Measurements from ENCODE around the gene TRIB2. TPM values are rescaled to one million over a fixed set of nuclear protein-coding genes. Genes with fewer than 3 reads are reported as not detected.

The TRIB2 gene
- polyA plus RNA-seq, 2 donors: 10.0 to 10.6 TPM

DNA sequence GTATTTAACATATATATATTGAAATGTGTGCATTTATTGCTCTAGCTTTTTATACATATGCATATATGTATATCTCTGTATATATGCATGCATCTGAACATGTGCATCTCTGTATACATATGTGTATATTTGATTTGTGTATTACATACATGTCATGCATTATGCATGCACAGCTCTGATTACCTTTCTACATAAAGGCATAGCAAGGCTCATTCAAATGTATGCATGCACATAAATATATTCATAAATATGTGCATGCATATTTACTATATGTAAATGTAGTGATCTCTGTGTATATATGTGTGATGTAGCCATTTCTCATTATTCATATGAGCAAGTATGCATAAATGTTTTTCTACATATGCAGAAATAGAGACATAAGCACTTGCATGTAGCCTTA lies 64.6 kb downstream of the TRIB2 start:
- H3K4me3 ChIP-seq (ENCODE audit: low read depth in 1 of 2, low read length in 2 of 2): no peak overlapping the region

DNA sequence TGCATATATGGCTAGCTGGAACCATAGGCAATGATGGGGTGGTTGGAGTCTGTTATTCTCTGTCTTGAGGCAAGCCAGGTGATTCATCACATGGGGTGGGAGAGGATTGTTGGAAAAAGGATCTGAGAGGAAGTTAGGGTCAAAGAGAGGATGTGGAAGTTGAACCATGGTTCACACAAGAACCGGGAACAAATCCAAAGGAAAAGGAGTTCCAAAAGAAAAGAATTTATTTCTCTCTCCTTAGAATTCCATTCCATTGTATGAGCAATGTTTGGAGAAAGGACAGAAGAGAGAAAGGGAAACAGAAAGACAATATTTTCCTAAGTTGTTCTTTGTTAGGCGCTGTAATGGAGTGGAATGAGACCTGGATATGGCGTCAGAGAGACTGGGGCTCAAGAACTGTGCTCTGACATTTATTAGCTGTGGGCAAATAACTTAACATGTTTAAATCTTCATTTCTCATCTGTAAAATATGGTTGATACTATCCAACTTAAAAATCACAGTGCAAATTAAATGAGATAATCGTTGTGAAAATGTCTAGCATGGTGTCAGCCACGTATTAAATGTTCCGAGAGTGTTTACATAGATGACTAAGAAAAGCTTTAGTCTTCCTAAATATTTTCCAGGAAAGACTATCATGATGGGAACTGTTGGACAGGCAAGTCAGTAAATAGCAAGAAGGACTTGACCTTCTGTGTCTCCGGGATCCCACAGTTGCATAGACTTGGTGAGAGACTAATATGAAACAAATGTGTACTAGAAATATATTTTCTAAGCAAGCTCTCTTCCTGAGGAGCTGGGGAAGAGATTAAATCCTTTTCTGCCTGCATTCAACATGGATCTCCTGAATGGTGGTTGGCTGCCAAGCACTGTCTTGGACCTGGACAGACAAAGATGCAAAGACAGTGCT lies 71.4 kb downstream of the TRIB2 start:
- H3K27ac ChIP-seq (ENCODE audit: low read depth in 2 of 2, low read length in 1 of 2): no peak overlapping the region
- no peaks in the 10 kb centered on the region for H3K27me3 ChIP-seq (ENCODE audit: control insufficient read depth in 1 of 2, insufficient read depth in 2 of 2, low read length in 2 of 2)
- H3K4me3 ChIP-seq (ENCODE audit: low read depth in 1 of 2, low read length in 2 of 2): no peak overlapping the region
- no peaks in the 10 kb centered on the region for H3K9me3 ChIP-seq (ENCODE audit: control insufficient read depth in 2 of 2, insufficient read depth in 1 of 2, low read depth in 1 of 2, low read length in 1 of 2)
- no peaks in the 10 kb centered on the region for H3K36me3 ChIP-seq (ENCODE audit: control insufficient read depth in 2 of 2, insufficient read depth in 2 of 2, low read length in 1 of 2)
- 54 to 62% methylated on average over 7 of the region's 7 CpGs for WGBS, 2 donors
- no peaks in the 10 kb centered on the region for H3K4me1 ChIP-seq (ENCODE audit: control insufficient read depth in 2 of 2, insufficient read depth in 2 of 2, low read length in 1 of 2)

More for the DNA sequence above, 64.6 kb downstream of the TRIB2 start:
- no peaks in the 10 kb centered on the region for H3K9me3 ChIP-seq (ENCODE audit: control insufficient read depth in 2 of 2, insufficient read depth in 1 of 2, low read depth in 1 of 2, low read length in 1 of 2)
- no peaks in the 10 kb centered on the region for H3K4me1 ChIP-seq (ENCODE audit: control insufficient read depth in 2 of 2, insufficient read depth in 2 of 2, low read length in 1 of 2)
- no peak overlapping the region for H3K27ac ChIP-seq (ENCODE audit: low read depth in 2 of 2, low read length in 1 of 2)
- H3K27me3 ChIP-seq (ENCODE audit: control insufficient read depth in 1 of 2, insufficient read depth in 2 of 2, low read length in 2 of 2): no peaks in the 10 kb centered on the region
- H3K36me3 ChIP-seq (ENCODE audit: control insufficient read depth in 2 of 2, insufficient read depth in 2 of 2, low read length in 1 of 2): no peaks in the 10 kb centered on the region

DNA sequence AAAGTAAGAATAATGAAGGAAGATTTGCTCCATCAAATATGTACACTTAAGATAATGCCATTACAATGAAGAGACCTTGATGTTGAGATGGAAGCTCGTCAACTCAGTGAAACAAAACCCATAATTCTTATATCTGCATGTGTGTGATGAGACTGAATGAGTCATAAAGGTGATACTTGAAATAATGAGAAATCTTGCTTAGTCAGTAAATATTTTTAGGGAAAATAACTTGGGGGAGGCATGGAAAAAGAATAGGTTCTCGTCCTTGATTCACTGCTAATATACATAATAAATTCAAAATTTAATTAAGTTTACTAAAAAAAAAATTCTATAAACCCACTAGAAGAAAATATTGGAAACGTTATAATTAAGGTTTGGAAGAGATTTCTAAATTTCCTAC lies 75.2 kb downstream of the TRIB2 start:
- 91% methylated on average over 3 of the region's 3 CpGs for WGBS, 2 donors
- Histone ChIP-seq H3K4me3 (ENCODE audit: low read depth in 1 of 2, low read length in 2 of 2) (no peak overlapping the region), H3K27me3 (ENCODE audit: control insufficient read depth in 1 of 2, insufficient read depth in 2 of 2, low read length in 2 of 2) (no peaks in the 10 kb centered on the region), H3K27ac (ENCODE audit: low read depth in 2 of 2, low read length in 1 of 2) (no peak overlapping the region), H3K9me3 (ENCODE audit: control insufficient read depth in 2 of 2, insufficient read depth in 1 of 2, low read depth in 1 of 2, low read length in 1 of 2) (no peaks in the 10 kb centered on the region), H3K4me1 (ENCODE audit: control insufficient read depth in 2 of 2, insufficient read depth in 2 of 2, low read length in 1 of 2) (no peaks in the 10 kb centered on the region), H3K36me3 (ENCODE audit: control insufficient read depth in 2 of 2, insufficient read depth in 2 of 2, low read length in 1 of 2) (no peaks in the 10 kb centered on the region)

Data from esophagus (tissue), 2 donors.